Ovary (tissue), 9 donors: ENCODE data around the gene GFER. TPM values are rescaled to one million over a fixed set of nuclear protein-coding genes. Genes with fewer than 3 reads are reported as not detected.
A peak's percentile ranks its signal among the peaks of the same experiment; 100 is the strongest.
"Not testable (repeated sequence)": the region's sequence is repeated elsewhere in the genome, so short reads cannot be mapped to it uniquely, and the experiment has no call there.

Source experiments
- DNase-seq, 5 donors: peaks; one replicate each; pipeline ENCODE4 v3.0.0-alpha.2; 2019 to 2020
- H3K27ac ChIP-seq, 2 donors: fragments of 200-600 bp; one replicate each; pipeline versions ENCODE4 v1.5.1 to v1.8.0; 2019 to 2022
- H3K27me3 ChIP-seq: fragments of 200-600 bp; one replicate; pipeline ENCODE4 v1.8.0; 2022
- H3K36me3 ChIP-seq: fragments of 200-600 bp; sonication (generic); one replicate; pipeline ENCODE4 v1.5.1; 2019
- H3K4me1 ChIP-seq: one replicate; pipeline ENCODE4 v1.8.1; 2013; ENCODE audit warnings: mild to moderate bottlenecking, moderate library complexity; ENCODE audit not compliant: insufficient read depth
- H3K4me3 ChIP-seq: fragments of 200-600 bp; sonication (generic); one replicate; pipeline ENCODE4 v1.5.1; 2017
- H3K9me3 ChIP-seq, 2 donors: fragments of 200-600 bp in 1 of 2; sonication (generic) in 1 of 2; one replicate each; pipeline versions ENCODE4 v1.5.1 to v1.8.1; 2013 to 2019; ENCODE audit warnings: mild to moderate bottlenecking in 1 of 2, moderate library complexity in 1 of 2
- CTCF ChIP-seq, 3 donors: fragments of 450-650 bp in 2 of 3; fragments of 200-600 bp in 1 of 3; IDR thresholded peaks; one replicate each; pipeline versions ENCODE4 v1.5.1 to v1.8.0; 2016 to 2022; ENCODE audit warnings: antibody characterized with exemption in 3 of 3, mild to moderate bottlenecking in 1 of 3
- EP300 ChIP-seq: sonication (generic); formaldehyde crosslinking; IDR thresholded peaks from one replicate; pipeline ENCODE4 v1.6.1; 2017; ENCODE audit warnings: antibody characterized with exemption
- POLR2A ChIP-seq: fragments of 450-650 bp; IDR thresholded peaks from one replicate; pipeline ENCODE4 v1.6.1; 2017; ENCODE audit warnings: antibody characterized with exemption, mild to moderate bottlenecking, moderate library complexity
- WGBS, 3 donors: extraction: QIAGEN DNeasy Blood & Tissue Kit in 1 of 3; methylation state at CpG; one replicate each; pipeline versions ENCODE4 v1.1.5 to v1.1.7; 2013 to 2017; 5-methylcytosine and 5-hydroxymethylcytosine counted together
- intact Hi-C, 4 donors: fragments of 100-400 bp; cut with DNase I; formaldehyde crosslinking; loops; one replicate each; pipeline versions ENCODE4 v1.11.0 to v1.15.1; 2022 to 2023
- polyA plus RNA-seq, 2 donors: library from polyadenylated mRNA; stranded (reverse); fragments of 200-250 nt in 1 of 2; fragments of 350-450 nt in 1 of 2; fragmentation: Illumina TruSeq in 1 of 2; extraction: RNeasy Lipid Tissue Mini Kit (QIAGEN cat#74804) in 1 of 2; gene quantifications; one replicate each; pipeline ENCODE4 v1.2.3, GENCODE V29; 2013 to 2014
- total RNA-seq, 7 donors: library from RNA; depleted of rRNA in 2 of 7; stranded (reverse); fragments of >200 nt in 2 of 7; fragmentation: NEBNext Ultra II Directional in 3 of 7; extraction: Animal tissue kit (Norgen Biotek cat#: 25700) in 3 of 7; gene quantifications; one replicate each; pipeline versions ENCODE4 v1.1.0 to v1.2.4, GENCODE V29; 2016 to 2023
- donor health status: DM: no; HTN: no; CAD: no; lungs with moderate emphysema.
- donor health status: DM: no; HTN: no; CAD: no.
- donor health status: Bipolar disorder and iron deficiency.
- donor health status: DM: yes; HTN: yes; CAD: no.
- donor health status: DM: no; HTN: no; CAD: no.
- donor health status: DM: yes; HTN: yes; CAD: no.

The GFER gene
- total and polyA plus RNA-seq, 9 donors, result 6.1 to 18.5 (median 14.0) TPM

GRCh38 chr16:2009164-2009711, 25.2 kb downstream of the GFER start:
- Histone ChIP-seq H3K4me3 (peak overlapping the region; percentile 68), H3K4me1 (peaks cover 21% of the 10 kb centered on the region), H3K27me3 (no peaks in the 10 kb centered on the region), H3K36me3 (no peaks in the 10 kb centered on the region), H3K9me3 (no peaks in the 10 kb centered on the region), H3K27ac (peak overlapping the region in 1 of 2 donors; percentile 64)
- 0% methylated on average over 45 to 55 of the region's 55 CpGs for WGBS, 3 donors
- DNase-seq, result peak in 2 of 5 donors; percentile 56 to 60
- intact Hi-C loops, result no loop called here
- TF ChIP-seq EP300, result no peak
- no peak for TF ChIP-seq POLR2A

- Histone ChIP-seq H3K27ac (peak within 1 kb of the TSS; percentile 0 to 69), H3K9me3 (no peaks in the 10 kb centered on the region), H3K27me3 (no peaks in the 10 kb centered on the region), H3K36me3 (no peaks in the 10 kb centered on the region), H3K4me3 (peak within 1 kb of the TSS; percentile 68), H3K4me1 (peaks cover 21% of the 10 kb centered on the region)
- no peak for TF ChIP-seq EP300
- TF ChIP-seq POLR2A, result peak; percentile 81
- TF ChIP-seq CTCF (IDR thresholded peaks at IDR 0.05), result peak in 1 of 3 donors; percentile 23
- intact Hi-C loops, result no loop called here
- DNase-seq, result peak; percentile 79 to 90 (median 85)
- 1 to 2% (median 2%) methylated on average over 27 to 52 of the region's 52 CpGs for WGBS, 3 donors
Observed at GRCh38 chr16:2009791-2010510, 26.0 kb downstream of the GFER start, which contains the start of gene ZNF598. Gene ZNF598, minus strand, starts transcription at chr16:2009821.

GRCh38 chr16:2011726-2012125, 27.7 kb downstream of the GFER start:
- intact Hi-C loops, DNase-seq, H3K36me3 ChIP-seq, H3K4me3 ChIP-seq, H3K27ac ChIP-seq, H3K9me3 ChIP-seq, H3K27me3 ChIP-seq: not testable (repeated sequence)
- peaks cover 21% of the 10 kb centered on the region for H3K4me1 ChIP-seq
- 84 to 87% (median 85%) methylated on average over 9 of the region's 9 CpGs for WGBS, 3 donors

- intact Hi-C loops, result no loop called here
- H3K4me1 ChIP-seq, result peaks cover 11% of the 10 kb centered on the region
- no peaks in the 10 kb centered on the region for H3K27me3 ChIP-seq
- H3K27ac ChIP-seq, result no peak overlapping the region
- H3K36me3 ChIP-seq, result no peaks in the 10 kb centered on the region
- no peaks in the 10 kb centered on the region for H3K9me3 ChIP-seq
- TF ChIP-seq POLR2A (no peak), CTCF (IDR thresholded peaks at IDR 0.05) (no peak), EP300 (no peak)
- DNase-seq, result peak in 1 of 5 donors; percentile 19
- H3K4me3 ChIP-seq, result no peak overlapping the region
- WGBS, 3 donors, result 82 to 91% (median 91%) methylated on average over 15 of the region's 15 CpGs
Observed at GRCh38 chr16:2013527-2013926, 29.5 kb downstream of the GFER start.

- intact Hi-C loops, result loop anchor here in 1 of 4 donors (5.0 kb wide), 1 partner anchor 127 kb away; no protein-coding TSS in a partner anchor
- Histone ChIP-seq H3K27me3 (no peaks in the 10 kb centered on the region), H3K4me3 (no peak overlapping the region), H3K4me1 (peaks cover 6% of the 10 kb centered on the region), H3K36me3 (no peaks in the 10 kb centered on the region), H3K27ac (no peak overlapping the region), H3K9me3 (no peaks in the 10 kb centered on the region)
- DNase-seq, result no peak
- TF ChIP-seq EP300, result no peak
- no peak for TF ChIP-seq CTCF (IDR thresholded peaks at IDR 0.05)
- no peak for TF ChIP-seq POLR2A
- WGBS, 3 donors, result 89 to 91% (median 90%) methylated on average over 24 of the region's 24 CpGs
Observed at GRCh38 chr16:2015117-2015946, 31.3 kb downstream of the GFER start.
